Brain microvascular endothelial cell (primary cell): Measurements from ENCODE around the gene TMEM63B.
"Not testable (repeated sequence)": the region's sequence is repeated elsewhere in the genome, so short reads cannot be mapped to it uniquely, and the experiment has no call there.

Source experiments
- DNase-seq: peaks from one replicate; pipeline ENCODE4 v3.0.0-alpha.2; 2020
- H3K27ac ChIP-seq: fragments of 250-450 bp; sonication (Bioruptor Pico); 2 replicates; pipeline ENCODE4 v1.5.1; 2020; ENCODE audit warnings: mild to moderate bottlenecking, moderate library complexity
- H3K27me3 ChIP-seq: fragments of 250-450 bp; sonication (Bioruptor Pico); replicated peaks from 2 replicates; pipeline ENCODE4 v1.5.1; 2020; ENCODE audit warnings: mild to moderate bottlenecking
- H3K36me3 ChIP-seq: fragments of 250-450 bp; sonication (Bioruptor Pico); replicated peaks from 2 replicates; pipeline ENCODE4 v1.5.1; 2020; ENCODE audit warnings: mild to moderate bottlenecking
- H3K4me3 ChIP-seq: 2 replicates; pipeline ENCODE4 v1.5.1; 2011; ENCODE audit warnings: low read depth, mild to moderate bottlenecking, control low read depth, low read length, moderate library complexity
- in situ Hi-C: cut with HindIII; loops from 2 replicates; pipeline ENCODE4 v1.10.0; 2017; ENCODE audit warnings: low sequenced_read_pairs, low pct_ligation_motif_present
- TF ChIP-seq, protein P1 (sequence below): IDR thresholded peaks from 2 replicates; pipeline ENCODE4 v1.5.1; 2011; ENCODE audit warnings: low read depth, mild to moderate bottlenecking, moderate library complexity, low read length, control low read depth, inconsistent platforms; ENCODE audit errors: missing control alignments

TMEM63B gene

DNA sequence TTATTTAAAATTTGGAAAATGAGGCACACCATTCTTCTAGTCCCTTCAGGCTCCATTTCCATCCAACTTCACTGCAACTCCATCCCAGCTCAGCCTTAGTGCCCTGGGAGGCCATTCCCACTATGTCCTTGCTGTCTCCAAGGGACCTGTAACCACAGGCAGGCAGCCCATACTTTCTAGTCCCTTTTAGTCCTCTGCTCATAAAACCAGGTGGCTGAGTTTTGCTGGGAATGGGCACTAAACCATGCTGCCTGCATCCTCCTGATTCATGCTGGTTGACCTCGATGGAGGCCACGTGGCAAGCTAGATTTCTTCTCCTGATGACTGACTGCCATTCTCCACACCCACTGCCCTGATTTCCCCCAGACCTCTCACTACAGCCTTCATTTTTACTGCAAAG is 61.9 kb downstream of the TMEM63B start:
- Histone ChIP-seq H3K27me3 (no peaks in the 10 kb centered on the region), H3K4me3 (no peak overlapping the region), H3K36me3 (no peaks in the 10 kb centered on the region), H3K27ac (no peak overlapping the region)
- in situ Hi-C loops = no loop called here
- no peak for DNase-seq
- TF ChIP-seq, protein P1, sequence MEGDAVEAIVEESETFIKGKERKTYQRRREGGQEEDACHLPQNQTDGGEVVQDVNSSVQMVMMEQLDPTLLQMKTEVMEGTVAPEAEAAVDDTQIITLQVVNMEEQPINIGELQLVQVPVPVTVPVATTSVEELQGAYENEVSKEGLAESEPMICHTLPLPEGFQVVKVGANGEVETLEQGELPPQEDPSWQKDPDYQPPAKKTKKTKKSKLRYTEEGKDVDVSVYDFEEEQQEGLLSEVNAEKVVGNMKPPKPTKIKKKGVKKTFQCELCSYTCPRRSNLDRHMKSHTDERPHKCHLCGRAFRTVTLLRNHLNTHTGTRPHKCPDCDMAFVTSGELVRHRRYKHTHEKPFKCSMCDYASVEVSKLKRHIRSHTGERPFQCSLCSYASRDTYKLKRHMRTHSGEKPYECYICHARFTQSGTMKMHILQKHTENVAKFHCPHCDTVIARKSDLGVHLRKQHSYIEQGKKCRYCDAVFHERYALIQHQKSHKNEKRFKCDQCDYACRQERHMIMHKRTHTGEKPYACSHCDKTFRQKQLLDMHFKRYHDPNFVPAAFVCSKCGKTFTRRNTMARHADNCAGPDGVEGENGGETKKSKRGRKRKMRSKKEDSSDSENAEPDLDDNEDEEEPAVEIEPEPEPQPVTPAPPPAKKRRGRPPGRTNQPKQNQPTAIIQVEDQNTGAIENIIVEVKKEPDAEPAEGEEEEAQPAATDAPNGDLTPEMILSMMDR = no peak

DNA sequence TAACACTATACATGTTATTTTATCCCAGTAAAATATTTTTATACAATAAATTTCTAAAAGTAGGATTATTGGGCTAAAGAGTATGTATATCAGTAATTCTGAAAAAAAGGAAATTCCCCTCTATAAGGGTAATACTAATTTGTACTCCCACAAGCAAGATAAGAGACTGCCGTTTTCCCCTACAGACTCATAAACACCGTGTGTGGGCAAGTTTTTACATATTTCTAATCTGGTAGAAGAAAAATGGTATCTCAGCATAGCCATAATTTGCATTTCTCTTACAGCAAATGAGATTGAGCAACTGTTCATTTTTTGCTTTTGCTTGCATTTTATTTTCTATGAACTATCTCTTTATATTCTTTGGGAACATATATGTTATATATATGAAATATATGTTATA is 63.4 kb downstream of the TMEM63B start:
- no peaks in the 10 kb centered on the region for H3K27me3 ChIP-seq
- H3K36me3 ChIP-seq = no peaks in the 10 kb centered on the region
- DNase-seq = no peak
- in situ Hi-C loops = no loop called here
- H3K27ac ChIP-seq = no peak overlapping the region
- TF ChIP-seq, protein P1 = no peak
- H3K4me3 ChIP-seq = no peak overlapping the region

DNA sequence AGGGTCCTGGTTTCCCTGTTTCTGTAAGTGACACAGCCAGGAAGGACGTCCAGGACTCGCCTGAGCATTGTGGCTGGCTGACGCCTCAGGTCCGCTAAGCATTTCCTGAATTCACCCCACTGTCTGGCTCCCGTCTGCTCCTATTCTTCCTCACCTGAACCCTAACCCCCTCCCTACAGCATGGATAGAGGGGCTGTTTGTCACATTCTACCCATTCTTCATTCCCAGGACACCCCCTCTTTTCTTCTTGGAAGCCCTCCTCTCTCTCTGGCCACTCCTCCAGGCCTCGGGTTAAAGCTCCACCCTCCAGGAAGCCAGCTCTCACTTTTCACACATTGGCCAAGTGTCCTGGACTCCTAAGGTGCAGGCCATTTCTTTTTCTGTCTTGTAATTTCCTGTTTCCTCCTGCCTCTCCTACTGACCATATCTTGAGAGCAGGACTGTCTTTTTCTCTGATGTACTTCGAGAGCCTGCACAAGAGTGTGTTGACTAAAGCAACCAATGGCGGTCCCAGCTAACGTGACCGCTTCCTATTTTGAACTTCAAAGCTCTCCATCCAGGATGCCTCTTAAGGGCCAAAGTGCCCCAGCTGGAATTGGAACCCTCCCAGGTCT is 65.2 kb downstream of the TMEM63B start:
- in situ Hi-C loops = no loop called here
- Histone ChIP-seq H3K27ac (no peak overlapping the region), H3K4me3 (no peak overlapping the region)

DNA sequence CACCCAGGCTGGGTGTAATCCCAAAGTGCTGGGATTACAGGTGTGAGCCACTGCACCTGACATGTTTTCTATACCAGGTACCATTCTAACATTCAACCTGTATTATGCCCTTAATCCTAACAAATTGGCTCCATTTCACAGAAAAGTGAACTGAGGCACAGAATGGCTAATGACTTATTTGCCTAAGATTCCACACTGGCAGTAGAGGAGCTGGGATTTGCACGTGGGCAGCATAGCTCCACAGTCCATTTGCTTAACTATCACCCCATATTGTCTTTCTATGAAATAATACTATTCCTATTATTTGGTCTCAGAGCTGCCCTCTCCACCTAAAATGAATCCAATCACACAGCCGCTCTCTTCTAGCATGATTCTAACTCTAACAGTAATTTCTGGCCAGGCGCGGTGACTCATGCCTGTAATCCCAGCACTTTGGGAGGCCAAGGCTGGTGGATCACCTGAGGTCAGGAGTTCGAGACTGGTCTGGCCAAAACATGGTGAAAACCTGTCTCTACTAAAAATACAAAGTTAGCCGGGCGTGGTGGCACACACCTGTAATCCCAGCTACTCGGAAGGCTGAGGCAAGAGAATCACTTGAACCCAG is 66.1 kb downstream of the TMEM63B start:
- Histone ChIP-seq H3K27me3 (no peaks in the 10 kb centered on the region), H3K27ac (no peak overlapping the region), H3K36me3 (no peaks in the 10 kb centered on the region), H3K4me3 (no peak overlapping the region)
- in situ Hi-C loops = no loop called here
- TF ChIP-seq, protein P1 = no peak
- no peak for DNase-seq

More for the DNA sequence above, 65.2 kb downstream of the TMEM63B start:
- TF ChIP-seq, protein P1 = no peak
- DNase-seq = no peak
- Histone ChIP-seq H3K36me3 (no peaks in the 10 kb centered on the region), H3K27me3 (no peaks in the 10 kb centered on the region)

DNA sequence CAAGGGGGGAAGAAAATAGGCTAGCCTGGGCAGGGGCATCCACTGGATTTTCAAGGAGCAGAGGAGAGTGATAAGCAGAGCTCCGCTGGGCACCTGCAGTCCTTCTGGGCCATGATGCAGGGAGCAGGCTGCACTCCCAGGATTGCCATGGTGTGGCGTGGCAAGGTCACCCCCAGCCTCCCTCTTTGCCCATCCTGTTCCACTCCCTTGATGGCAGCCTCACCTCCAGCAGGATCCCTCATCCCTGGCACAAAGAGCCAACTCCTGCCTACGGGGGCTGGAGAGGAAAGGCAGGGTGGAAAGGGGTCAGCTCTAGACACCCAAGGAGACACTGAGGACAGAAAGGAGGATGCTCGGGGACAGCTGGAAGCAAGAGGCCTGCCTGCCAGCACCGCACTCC is 67.0 kb downstream of the TMEM63B start:
- no peak for DNase-seq
- no peak overlapping the region for H3K27ac ChIP-seq
- no peaks in the 10 kb centered on the region for H3K36me3 ChIP-seq
- TF ChIP-seq, protein P1 = no peak
- in situ Hi-C loops = no loop called here
- H3K4me3 ChIP-seq = no peak overlapping the region
- H3K27me3 ChIP-seq = no peaks in the 10 kb centered on the region

DNA sequence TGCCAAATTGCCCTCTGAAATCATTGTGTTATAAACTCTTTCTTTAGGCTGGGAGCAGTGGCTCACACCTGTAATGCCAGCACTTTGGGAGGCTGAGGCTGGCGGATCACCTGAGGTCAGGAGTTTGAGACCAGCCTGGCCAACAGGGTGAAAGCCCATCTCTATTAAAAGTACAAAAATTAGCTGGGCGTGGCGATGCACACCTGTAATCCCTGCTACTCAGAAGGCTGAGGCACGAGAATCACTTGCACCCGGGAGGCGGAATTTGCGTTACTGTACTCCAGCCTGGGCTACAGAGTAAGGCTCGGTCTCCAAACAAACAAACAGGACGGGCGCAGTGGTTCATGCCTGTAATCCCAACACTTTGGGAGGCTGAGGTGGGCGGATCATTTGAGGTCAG is 69.0 kb downstream of the TMEM63B start:
- H3K36me3 ChIP-seq, H3K27ac ChIP-seq, in situ Hi-C loops, H3K27me3 ChIP-seq, H3K4me3 ChIP-seq, DNase-seq: not testable (repeated sequence)
